ENCODE measurements around the gene PITX1.
"Not testable (repeated sequence)": the region's sequence is repeated elsewhere in the genome, so short reads cannot be mapped to it uniquely, and the experiment has no call there.

DNA sequence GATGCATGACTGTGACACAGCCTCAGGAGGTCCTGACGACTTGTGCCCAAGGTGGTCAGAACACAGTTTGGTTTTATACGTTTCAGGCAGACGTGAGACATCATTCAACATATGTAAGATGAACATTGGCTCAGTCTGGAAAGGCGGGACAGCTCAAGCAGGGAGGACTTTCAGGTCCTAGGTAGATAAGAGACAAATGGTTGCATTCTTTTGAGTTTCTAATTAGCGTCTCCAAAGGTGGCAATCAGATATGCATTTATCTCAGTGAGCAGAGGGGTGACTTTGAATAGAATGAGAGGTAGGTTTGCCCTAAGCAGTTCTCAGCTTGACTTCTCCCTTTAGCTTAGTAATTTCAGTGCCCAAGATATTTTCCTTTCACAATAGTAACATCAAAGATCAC, 43.8 kb downstream of the PITX1 start:
- not testable (repeated sequence) for TF ChIP-seq CTCF (IDR thresholded peaks at IDR 0.05); POLR2A (IDR thresholded peaks at IDR 0.05); POLR2AphosphoS5 (IDR thresholded peaks at IDR 0.05; ENCODE audit: insufficient read depth in 1 of 2, low read depth in 1 of 2)
